Liver (tissue), 9 donors: ENCODE results near the gene CLEC16A. TPM values are rescaled to one million over a fixed set of nuclear protein-coding genes. Genes with fewer than 3 reads are reported as not detected.

Experiments used
- DNase-seq: peaks from one replicate; pipeline ENCODE4 v3.0.0-alpha.2; 2017; ENCODE audit warnings: low spot score
- H3K27ac ChIP-seq, 2 donors: one replicate each; pipeline ENCODE4 v1.7.0; 2013; ENCODE audit warnings: inconsistent platforms in 2 of 2, low read length in 2 of 2, control low read depth in 1 of 2, low read depth in 1 of 2, mild to moderate bottlenecking in 1 of 2
- H3K27me3 ChIP-seq, 4 donors: one replicate each; pipeline versions ENCODE4 v1.6.1 to v1.7.0; 2013; ENCODE audit warnings: low read length in 3 of 4, inconsistent platforms in 1 of 4, mild to moderate bottlenecking in 1 of 4, moderate library complexity in 1 of 4; ENCODE audit not compliant: control insufficient read depth in 4 of 4, insufficient read depth in 4 of 4
- H3K36me3 ChIP-seq, 4 donors: one replicate each; pipeline versions ENCODE4 v1.6.1 to v1.7.0; 2013; ENCODE audit warnings: low read length in 3 of 4, mild to moderate bottlenecking in 3 of 4, low read depth in 1 of 4, moderate library complexity in 1 of 4; ENCODE audit not compliant: control insufficient read depth in 4 of 4, insufficient read depth in 3 of 4
- H3K4me1 ChIP-seq, 4 donors: one replicate each; pipeline versions ENCODE4 v1.6.1 to v1.7.0; 2013; ENCODE audit warnings: low read length in 3 of 4, mild to moderate bottlenecking in 3 of 4, moderate library complexity in 1 of 4; ENCODE audit not compliant: control insufficient read depth in 4 of 4, insufficient read depth in 4 of 4
- H3K4me3 ChIP-seq, 3 donors: one replicate each; pipeline versions ENCODE4 v1.6.1 to v1.7.0; 2013; ENCODE audit warnings: low read length in 3 of 3, control low read depth in 1 of 3, low read depth in 1 of 3, mild to moderate bottlenecking in 1 of 3
- H3K9ac ChIP-seq, 2 donors: one replicate each; pipeline ENCODE4 v1.7.0; 2013; ENCODE audit warnings: low read length in 2 of 2, mild to moderate bottlenecking in 2 of 2, moderate library complexity in 2 of 2, control low read depth in 1 of 2, low read depth in 1 of 2
- H3K9me3 ChIP-seq, 4 donors: one replicate each; pipeline versions ENCODE4 v1.6.1 to v1.7.0; 2013; ENCODE audit warnings: low read length in 3 of 4; ENCODE audit not compliant: control insufficient read depth in 4 of 4
- ATF3 ChIP-seq: IDR thresholded peaks from 2 replicates; pipeline ENCODE4 v1.6.1; 2016; ENCODE audit warnings: antibody characterized with exemption
- CTCF ChIP-seq: fragments of 150-350 bp; IDR thresholded peaks from 2 replicates; pipeline ENCODE4 v1.5.1; 2017; ENCODE audit warnings: improper control_type of control experiment, low read depth, low read length; ENCODE audit not compliant: missing input control
- EGR1 ChIP-seq, 2 donors: IDR thresholded peaks; 2 replicates each; pipeline ENCODE4 v1.6.1; 2016 to 2018; ENCODE audit warnings: antibody characterized with exemption in 2 of 2, low read depth in 2 of 2
- FOXA1 ChIP-seq: IDR thresholded peaks from 2 replicates; pipeline ENCODE4 v1.6.1; 2016; ENCODE audit warnings: antibody characterized with exemption
- FOXA2 ChIP-seq: IDR thresholded peaks from 2 replicates; pipeline ENCODE4 v1.6.1; 2016; ENCODE audit warnings: antibody characterized with exemption
- GABPA ChIP-seq, 2 donors: IDR thresholded peaks in 1 of 2; conservative IDR thresholded peaks in 1 of 2; 2 replicates each; pipeline ENCODE4 v1.6.1; 2016; ENCODE audit warnings: antibody characterized with exemption in 2 of 2, mild to moderate bottlenecking in 1 of 2, moderate library complexity in 1 of 2
- HNF4A ChIP-seq, 2 donors: conservative IDR thresholded peaks; 2 replicates each; pipeline ENCODE4 v1.6.1; 2016; ENCODE audit warnings: antibody characterized with exemption in 2 of 2, mild to moderate bottlenecking in 2 of 2
- HNF4G ChIP-seq: IDR thresholded peaks from 2 replicates; pipeline ENCODE4 v1.6.1; 2016; ENCODE audit warnings: antibody characterized with exemption
- JUND ChIP-seq, 2 donors: IDR thresholded peaks; 2 replicates each; pipeline ENCODE4 v1.6.1; 2016; ENCODE audit warnings: antibody characterized with exemption in 2 of 2
- NR2F2 ChIP-seq: IDR thresholded peaks from 2 replicates; pipeline ENCODE4 v1.6.1; 2016; ENCODE audit warnings: antibody characterized with exemption
- RAD21 ChIP-seq, 2 donors: IDR thresholded peaks; 2 replicates each; pipeline ENCODE4 v1.6.1; 2016; ENCODE audit warnings: antibody characterized with exemption in 2 of 2, mild to moderate bottlenecking in 2 of 2
- REST ChIP-seq: IDR thresholded peaks from 2 replicates; pipeline ENCODE4 v1.6.1; 2016; ENCODE audit warnings: antibody characterized with exemption, mild to moderate bottlenecking
- RXRA ChIP-seq, 2 donors: IDR thresholded peaks; 2 replicates each; pipeline ENCODE4 v1.6.1; 2017 to 2018; ENCODE audit warnings: antibody characterized with exemption in 2 of 2, mild to moderate bottlenecking in 1 of 2
- SP1 ChIP-seq: IDR thresholded peaks from 2 replicates; pipeline ENCODE4 v1.6.1; 2018; ENCODE audit warnings: antibody characterized with exemption, mild to moderate bottlenecking
- TAF1 ChIP-seq: conservative IDR thresholded peaks from 2 replicates; pipeline ENCODE4 v1.6.1; 2016; ENCODE audit warnings: antibody characterized with exemption, mild to moderate bottlenecking
- YY1 ChIP-seq: IDR thresholded peaks from 2 replicates; pipeline ENCODE4 v1.6.1; 2016; ENCODE audit warnings: antibody characterized with exemption, mild to moderate bottlenecking
- WGBS: extraction: QIAGEN DNeasy Blood & Tissue Kit; methylation state at CpG from one replicate; pipeline ENCODE4 v1.1.7; 2013; 5-methylcytosine and 5-hydroxymethylcytosine counted together
- polyA plus RNA-seq, 2 donors: library from polyadenylated mRNA; stranded (reverse) in 1 of 2; unstranded in 1 of 2; fragments of 200-250 nt in 1 of 2; fragments of >200 nt in 1 of 2; fragmentation: Nextera tagmentation in 1 of 2; extraction: Ambion mirVana in 1 of 2; gene quantifications; one replicate each; pipeline versions ENCODE4 v1.2.1 to v1.2.3, GENCODE V29; 2013 to 2015
- total RNA-seq, 2 donors: library from RNA; depleted of rRNA; stranded (reverse); fragments of >200 nt; gene quantifications; one replicate each; pipeline ENCODE4 v1.2.3, GENCODE V29; 2014
- TF ChIP-seq, protein P1 (sequence below): IDR thresholded peaks from 2 replicates; pipeline ENCODE4 v1.6.1; 2016; ENCODE audit warnings: antibody characterized with exemption
- TF ChIP-seq, protein P2 (sequence below): IDR thresholded peaks from 2 replicates; pipeline ENCODE4 v1.6.1; 2016; ENCODE audit warnings: antibody characterized with exemption
- donor health status: healthy.
- donor health status: healthy.
- donor health status: healthy.
- donor health status: healthy.
- donor health status: healthy.

Gene CLEC16A
- total and polyA plus RNA-seq, 4 donors, result 9.7 to 23.0 (median 17.4) TPM

- no peaks in the 10 kb centered on the region for H3K36me3 ChIP-seq
- H3K9me3 ChIP-seq, result no peaks in the 10 kb centered on the region
- TF ChIP-seq HNF4G (no peak), RAD21 (IDR thresholded peaks at IDR 0.05) (no peak), YY1 (no peak), RXRA (IDR thresholded peaks at IDR 0.05) (no peak), FOXA2 (no peak), SP1 (no peak), FOXA1 (no peak), REST (no peak), ATF3 (no peak), NR2F2 (no peak), GABPA (IDR thresholded peaks at IDR 0.05 in 1 of 2, conservative IDR thresholded peaks at IDR 0.05 in 1 of 2) (no peak), CTCF (no peak), HNF4A (conservative IDR thresholded peaks at IDR 0.05) (no peak), EGR1 (IDR thresholded peaks at IDR 0.05; ENCODE audit: low read depth in 2 of 2) (no peak), TAF1 (no peak), JUND (IDR thresholded peaks at IDR 0.05) (no peak)
- TF ChIP-seq, protein P1, sequence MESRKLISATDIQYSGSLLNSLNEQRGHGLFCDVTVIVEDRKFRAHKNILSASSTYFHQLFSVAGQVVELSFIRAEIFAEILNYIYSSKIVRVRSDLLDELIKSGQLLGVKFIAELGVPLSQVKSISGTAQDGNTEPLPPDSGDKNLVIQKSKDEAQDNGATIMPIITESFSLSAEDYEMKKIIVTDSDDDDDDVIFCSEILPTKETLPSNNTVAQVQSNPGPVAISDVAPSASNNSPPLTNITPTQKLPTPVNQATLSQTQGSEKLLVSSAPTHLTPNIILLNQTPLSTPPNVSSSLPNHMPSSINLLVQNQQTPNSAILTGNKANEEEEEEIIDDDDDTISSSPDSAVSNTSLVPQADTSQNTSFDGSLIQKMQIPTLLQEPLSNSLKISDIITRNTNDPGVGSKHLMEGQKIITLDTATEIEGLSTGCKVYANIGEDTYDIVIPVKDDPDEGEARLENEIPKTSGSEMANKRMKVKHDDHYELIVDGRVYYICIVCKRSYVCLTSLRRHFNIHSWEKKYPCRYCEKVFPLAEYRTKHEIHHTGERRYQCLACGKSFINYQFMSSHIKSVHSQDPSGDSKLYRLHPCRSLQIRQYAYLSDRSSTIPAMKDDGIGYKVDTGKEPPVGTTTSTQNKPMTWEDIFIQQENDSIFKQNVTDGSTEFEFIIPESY, result no peak
- TF ChIP-seq, protein P2, sequence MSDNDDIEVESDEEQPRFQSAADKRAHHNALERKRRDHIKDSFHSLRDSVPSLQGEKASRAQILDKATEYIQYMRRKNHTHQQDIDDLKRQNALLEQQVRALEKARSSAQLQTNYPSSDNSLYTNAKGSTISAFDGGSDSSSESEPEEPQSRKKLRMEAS, result no peak
- H3K27me3 ChIP-seq, result no peaks in the 10 kb centered on the region
- WGBS, result 64% methylated on average over 3 of the region's 3 CpGs
- H3K9ac ChIP-seq, result no peak overlapping the region
- no peak overlapping the region for H3K4me3 ChIP-seq
- no peak for DNase-seq
- no peak overlapping the region for H3K27ac ChIP-seq
- no peaks in the 10 kb centered on the region for H3K4me1 ChIP-seq
These were observed 252.0 kb downstream of the CLEC16A start for GRCh38 chr16:11196286-11196828.
